Activated naive CD4-positive, alpha-beta T cell treated with Interleukin-2 at 50 U/mL for 16 hours (primary cell): ENCODE results near the gene POLR3H.

ENCODE experiments used
- DNase-seq: peaks from one replicate; pipeline ENCODE4 v3.0.0-alpha.2; 2020

Gene POLR3H

GRCh38 chr22:41480397-41480735 is 63.9 kb downstream of the POLR3H start:
- DNase-seq, result no peak

- DNase-seq, result no peak
Observed at GRCh38 chr22:41479671-41480396, 64.4 kb downstream of the POLR3H start.

GRCh38 chr22:41478891-41479521 is 65.3 kb downstream of the POLR3H start:
- no peak for DNase-seq

GRCh38 chr22:41478473-41478872 is 65.8 kb downstream of the POLR3H start:
- DNase-seq, result no peak
